Stimulated activated naive CD8-positive, alpha-beta T cell treated with anti-CD3 and anti-CD28 coated beads, Interleukin-15, amount 100 ng/mL, for 72 hours (primary cell): ENCODE results near the gene PPP1R26.
A peak's percentile ranks its signal among the peaks of the same experiment; 100 is the strongest.
"Not testable (repeated sequence)": the region's sequence is repeated elsewhere in the genome, so short reads cannot be mapped to it uniquely, and the experiment has no call there.

ENCODE experiments used
- ATAC-seq: fragments of 150-1000 bp; cut with Tn5 transposase; 2 replicates; pipeline ENCODE4 v1.10.0; 2021; ENCODE audit warnings: mild to moderate bottlenecking, moderate library complexity
- DNase-seq, 2 donors: peaks; one replicate each; pipeline ENCODE4 v3.0.0; 2021 to 2022
- H3K27ac Mint-ChIP-seq, 2 donors: one replicate each; pipeline ENCODE4 v1.8.0; 2022; ENCODE audit warnings: mild to moderate bottlenecking in 2 of 2, mixed read lengths in 2 of 2, moderate library complexity in 2 of 2
- H3K27me3 Mint-ChIP-seq: one replicate; pipeline ENCODE4 v1.8.0; 2022; ENCODE audit warnings: mixed read lengths
- H3K4me1 Mint-ChIP-seq: one replicate; pipeline ENCODE4 v1.8.0; 2022; ENCODE audit warnings: mild to moderate bottlenecking, mixed read lengths
- H3K4me3 Mint-ChIP-seq, 2 donors: one replicate each; pipeline ENCODE4 v1.8.0; 2022; ENCODE audit warnings: mild to moderate bottlenecking in 2 of 2, mixed read lengths in 2 of 2, moderate library complexity in 1 of 2
- H3K9me3 Mint-ChIP-seq, 2 donors: one replicate each; pipeline ENCODE4 v1.8.0; 2022; ENCODE audit warnings: mixed read lengths in 2 of 2

Gene PPP1R26

DNA sequence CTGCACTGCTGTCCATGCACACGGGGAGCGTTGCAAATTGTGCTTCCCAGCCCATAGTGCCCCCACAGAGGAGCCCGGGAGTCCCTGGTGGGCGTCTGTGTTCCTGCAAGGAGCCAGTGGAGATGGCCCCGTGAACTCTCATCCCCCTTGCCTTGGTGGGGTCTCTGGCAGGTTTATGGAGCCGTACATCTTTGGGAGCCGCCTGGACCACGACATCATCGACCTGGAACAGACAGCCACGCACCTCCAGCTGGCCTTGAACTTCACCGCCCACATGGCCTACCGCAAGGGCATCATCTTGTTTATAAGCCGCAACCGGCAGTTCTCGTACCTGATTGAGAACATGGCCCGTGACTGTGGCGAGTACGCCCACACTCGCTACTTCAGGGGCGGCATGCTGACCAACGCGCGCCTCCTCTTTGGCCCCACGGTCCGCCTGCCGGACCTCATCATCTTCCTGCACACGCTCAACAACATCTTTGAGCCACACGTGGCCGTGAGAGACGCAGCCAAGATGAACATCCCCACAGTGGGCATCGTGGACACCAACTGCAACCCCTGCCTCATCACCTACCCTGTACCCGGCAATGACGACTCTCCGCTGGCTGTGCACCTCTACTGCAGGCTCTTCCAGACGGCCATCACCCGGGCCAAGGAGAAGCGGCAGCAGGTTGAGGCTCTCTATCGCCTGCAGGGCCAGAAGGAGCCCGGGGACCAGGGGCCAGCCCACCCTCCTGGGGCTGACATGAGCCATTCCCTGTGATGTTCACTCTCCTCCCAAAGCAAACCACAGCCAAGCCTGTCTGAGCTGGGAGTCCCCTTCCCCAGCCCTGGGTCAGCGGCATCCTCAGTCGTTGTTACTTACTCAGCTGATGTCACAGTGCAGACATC is 24.0 kb downstream of the PPP1R26 start:
- Mint-ChIP-seq H3K4me3 (peak overlapping the region in 1 of 2 donors; percentile 49), H3K27ac (no peak overlapping the region), H3K27me3 (peaks cover 7% of the 10 kb centered on the region), H3K4me1 (peaks cover 34% of the 10 kb centered on the region), H3K9me3 (peaks cover 0 to 9% of the 10 kb centered on the region in 2 donors)
- no peak for ATAC-seq
- DNase-seq, result no peak

GRCh38 chr9:135504262-135505243 is 25.0 kb downstream of the PPP1R26 start:
- peaks cover 9% of the 10 kb centered on the region for H3K27me3 Mint-ChIP-seq
- DNase-seq (peak; percentile 54 to 55), ATAC-seq (peak; percentile 37)
- H3K9me3 Mint-ChIP-seq, result peaks cover 0 to 18% of the 10 kb centered on the region in 2 donors
- H3K27ac Mint-ChIP-seq, result peak overlapping the region in 1 of 2 donors; percentile 67
- peaks cover 30% of the 10 kb centered on the region for H3K4me1 Mint-ChIP-seq
- H3K4me3 Mint-ChIP-seq, result no peak overlapping the region

DNA sequence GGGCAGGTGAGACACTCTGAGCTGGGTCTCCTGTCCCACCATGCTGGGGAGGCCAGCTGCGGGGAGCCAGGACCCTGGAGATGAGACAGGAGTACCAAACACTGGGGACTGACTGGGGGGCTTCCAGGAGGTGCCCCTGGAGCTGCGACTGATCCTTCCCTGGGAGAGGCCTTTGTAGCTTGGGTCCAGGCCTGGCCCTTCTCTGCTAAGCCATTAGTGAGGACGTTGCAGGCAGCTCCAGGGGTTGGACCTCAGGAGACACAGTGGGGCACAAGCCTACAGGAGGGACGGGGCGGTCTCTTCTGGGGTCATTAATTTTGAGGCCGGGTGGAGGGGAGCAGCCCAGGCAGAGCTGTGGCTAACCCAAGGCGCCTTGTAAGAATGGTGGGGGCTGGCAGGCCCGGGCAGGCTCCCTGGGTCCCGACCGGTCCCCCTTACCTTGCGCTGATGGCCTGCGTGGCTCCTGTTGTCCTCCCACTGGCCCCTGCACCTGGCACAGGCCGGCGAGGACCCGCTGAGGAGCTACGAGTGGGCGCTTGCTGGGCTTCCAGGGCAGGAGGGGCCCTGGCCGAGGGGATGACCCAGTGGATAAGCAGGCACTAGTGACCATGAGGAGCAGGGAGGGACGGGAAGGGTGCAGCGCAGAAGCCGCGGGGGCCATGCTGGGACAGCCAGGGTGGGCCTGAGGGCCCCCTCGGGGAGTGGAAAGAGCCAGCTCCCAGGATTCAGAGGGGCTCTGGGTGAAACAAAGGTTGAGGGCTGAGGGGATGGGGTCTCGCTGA is 26.0 kb downstream of the PPP1R26 start:
- Mint-ChIP-seq H3K4me1 (peaks cover 28% of the 10 kb centered on the region), H3K4me3 (no peak overlapping the region), H3K9me3 (peaks cover 0 to 19% of the 10 kb centered on the region in 2 donors), H3K27ac (peak overlapping the region in 1 of 2 donors; percentile 82), H3K27me3 (peaks cover 9% of the 10 kb centered on the region)
- ATAC-seq (no peak), DNase-seq (no peak)

GRCh38 chr9:135506327-135507103 is 26.9 kb downstream of the PPP1R26 start:
- DNase-seq, result no peak
- peaks cover 30% of the 10 kb centered on the region for H3K4me1 Mint-ChIP-seq
- peak; percentile 10 for ATAC-seq
- H3K9me3 Mint-ChIP-seq, result peaks cover 0 to 19% of the 10 kb centered on the region in 2 donors
- peaks cover 9% of the 10 kb centered on the region for H3K27me3 Mint-ChIP-seq
- no peak overlapping the region for H3K4me3 Mint-ChIP-seq
- H3K27ac Mint-ChIP-seq, result peak overlapping the region in 1 of 2 donors; percentile 22

- DNase-seq (peak in 1 of 2 donors; percentile 6), ATAC-seq (no peak)
- no peak overlapping the region for H3K4me3 Mint-ChIP-seq
- peaks cover 0 to 19% of the 10 kb centered on the region in 2 donors for H3K9me3 Mint-ChIP-seq
- peaks cover 9% of the 10 kb centered on the region for H3K27me3 Mint-ChIP-seq
- H3K27ac Mint-ChIP-seq, result no peak overlapping the region
- H3K4me1 Mint-ChIP-seq, result peaks cover 27% of the 10 kb centered on the region
These were observed 27.8 kb downstream of the PPP1R26 start for GRCh38 chr9:135507104-135508035.

DNA sequence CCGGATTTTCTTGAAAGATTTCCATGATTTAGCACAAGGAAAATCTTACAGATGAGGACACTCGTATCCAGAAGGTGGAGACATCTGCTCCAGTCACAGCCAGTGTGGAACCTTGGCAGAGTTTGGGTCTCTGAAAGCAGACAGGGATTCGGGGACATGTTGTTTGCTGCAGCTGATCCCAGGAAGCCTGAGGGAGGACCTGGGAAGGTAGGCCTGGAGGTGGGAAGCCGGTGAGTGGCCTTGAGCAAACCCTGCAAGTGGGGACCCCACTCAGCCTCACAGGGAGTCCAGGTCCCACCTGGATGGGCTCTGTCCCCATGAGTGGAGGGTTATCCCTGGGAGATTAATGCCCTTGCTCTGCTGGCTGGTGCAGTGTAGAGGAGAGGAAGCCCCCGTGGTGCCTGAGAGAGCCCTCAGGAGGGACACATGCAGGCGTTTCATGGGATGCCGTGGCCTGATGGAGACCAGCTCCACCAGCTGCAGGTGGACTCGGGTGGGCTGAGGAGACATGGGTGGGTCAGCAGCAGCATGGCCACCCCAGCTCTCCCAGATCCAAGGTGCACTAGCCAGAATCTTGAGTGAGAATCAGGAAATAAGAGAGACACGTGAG is 28.7 kb downstream of the PPP1R26 start:
- Mint-ChIP-seq H3K4me1 (peaks cover 23% of the 10 kb centered on the region), H3K27me3 (peaks cover 9% of the 10 kb centered on the region), H3K27ac (no peak overlapping the region), H3K9me3 (peaks cover 0 to 19% of the 10 kb centered on the region in 2 donors), H3K4me3 (no peak overlapping the region)
- DNase-seq, result peak in 1 of 2 donors; percentile 6
- no peak for ATAC-seq

DNA sequence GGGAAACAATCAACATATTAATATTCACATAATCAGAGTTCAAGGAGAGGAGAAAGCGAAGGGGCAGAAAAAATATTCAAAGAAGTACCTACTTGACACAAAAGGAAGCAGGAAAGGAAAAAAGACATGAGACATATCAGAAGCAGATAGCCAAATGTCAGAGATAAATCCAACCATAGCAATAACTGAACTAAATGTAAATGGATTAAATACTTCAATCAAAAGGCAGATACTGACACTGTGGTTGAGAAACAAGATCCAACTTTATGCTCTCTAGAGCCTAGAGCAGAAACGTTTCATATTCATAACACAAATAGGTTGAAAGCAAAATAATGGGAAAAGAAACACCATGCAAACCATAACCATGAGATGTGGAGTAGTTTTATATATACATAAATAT is 29.9 kb downstream of the PPP1R26 start:
- H3K27me3 Mint-ChIP-seq, result peaks cover 16% of the 10 kb centered on the region
- peaks cover 17% of the 10 kb centered on the region for H3K4me1 Mint-ChIP-seq
- no peak overlapping the region for H3K27ac Mint-ChIP-seq
- DNase-seq, result no peak
- no peak overlapping the region for H3K4me3 Mint-ChIP-seq
- peaks cover 0 to 19% of the 10 kb centered on the region in 2 donors for H3K9me3 Mint-ChIP-seq
- no peak for ATAC-seq

GRCh38 chr9:135512241-135512603 is 32.6 kb downstream of the PPP1R26 start:
- ATAC-seq, result no peak
- peak in 1 of 2 donors; percentile 4 for DNase-seq
- Mint-ChIP-seq H3K9me3 (peaks cover 0 to 19% of the 10 kb centered on the region in 2 donors), H3K4me3 (no peak overlapping the region), H3K27me3 (peaks cover 16% of the 10 kb centered on the region), H3K27ac (peak overlapping the region in 1 of 2 donors; percentile 10), H3K4me1 (peaks cover 27% of the 10 kb centered on the region)

- Mint-ChIP-seq H3K4me3 (no peak overlapping the region), H3K4me1 (peaks cover 27% of the 10 kb centered on the region), H3K27ac (no peak overlapping the region), H3K27me3 (peaks cover 16% of the 10 kb centered on the region), H3K9me3 (peaks cover 0 to 17% of the 10 kb centered on the region in 2 donors)
- DNase-seq (no peak), ATAC-seq (no peak)
These were observed 33.3 kb downstream of the PPP1R26 start for GRCh38 chr9:135512904-135513303.

- ATAC-seq, result no peak
- peaks cover 12% of the 10 kb centered on the region for H3K27me3 Mint-ChIP-seq
- H3K27ac Mint-ChIP-seq, result no peak overlapping the region
- no peak overlapping the region for H3K4me3 Mint-ChIP-seq
- DNase-seq, result peak in 1 of 2 donors; percentile 3
- peaks cover 0 to 12% of the 10 kb centered on the region in 2 donors for H3K9me3 Mint-ChIP-seq
- peaks cover 27% of the 10 kb centered on the region for H3K4me1 Mint-ChIP-seq
These were observed 33.8 kb downstream of the PPP1R26 start for GRCh38 chr9:135513351-135513846.

GRCh38 chr9:135513906-135514305 is 34.3 kb downstream of the PPP1R26 start:
- not testable (repeated sequence) for H3K9me3 Mint-ChIP-seq, H3K27ac Mint-ChIP-seq, DNase-seq, H3K4me3 Mint-ChIP-seq, ATAC-seq
- Mint-ChIP-seq H3K4me1 (peaks cover 27% of the 10 kb centered on the region), H3K27me3 (peaks cover 14% of the 10 kb centered on the region)

DNA sequence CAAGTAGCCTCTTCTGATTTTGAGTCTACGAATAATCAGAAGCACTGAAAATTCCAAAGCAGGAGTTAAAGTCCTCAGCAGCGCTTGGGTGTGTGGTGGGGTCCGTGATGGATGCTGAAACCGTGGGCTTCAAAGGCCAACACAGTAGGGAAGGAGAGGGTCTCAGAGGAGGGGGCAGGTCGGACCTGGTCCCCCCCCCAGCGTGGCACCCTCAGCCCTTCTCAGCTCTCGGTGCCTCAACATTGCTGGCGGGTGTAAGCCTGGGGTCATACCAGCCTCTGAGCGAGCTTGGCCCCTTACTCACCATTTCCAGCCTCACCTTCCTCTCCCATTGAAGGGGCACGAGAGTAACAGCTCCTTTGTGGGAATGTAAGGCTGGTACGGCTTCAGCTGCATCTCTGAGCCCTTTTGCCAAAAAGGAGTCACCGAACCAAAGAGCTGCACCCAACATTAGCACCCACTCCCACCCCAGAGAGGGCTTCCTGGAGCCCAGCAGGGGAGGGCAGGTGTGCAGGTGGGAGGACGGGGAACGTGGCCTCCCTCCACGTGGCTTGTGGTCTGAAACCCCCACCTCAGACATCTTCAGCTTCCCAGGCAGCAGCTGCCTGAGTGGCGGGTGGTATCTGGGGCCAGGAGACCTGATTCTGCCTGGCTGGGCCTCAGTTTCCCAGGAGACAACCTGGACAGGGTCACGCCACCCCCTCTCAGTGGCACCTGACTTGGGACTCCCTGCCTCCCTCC is 34.9 kb downstream of the PPP1R26 start:
- no peak for ATAC-seq
- H3K27ac Mint-ChIP-seq, result no peak overlapping the region
- no peak for DNase-seq
- peaks cover 27% of the 10 kb centered on the region for H3K4me1 Mint-ChIP-seq
- H3K27me3 Mint-ChIP-seq, result peaks cover 20% of the 10 kb centered on the region
- no peak overlapping the region for H3K4me3 Mint-ChIP-seq
- H3K9me3 Mint-ChIP-seq, result peaks cover 0 to 1% of the 10 kb centered on the region in 2 donors
